Esophagus muscularis mucosa (tissue), 4 donors: ENCODE measurements around the gene LTBR.

ENCODE experiments used
- EP300 ChIP-seq: sonication (generic); formaldehyde crosslinking; IDR thresholded peaks from one replicate; pipeline ENCODE4 v1.6.1; 2017; ENCODE audit warnings: antibody characterized with exemption
- POLR2A ChIP-seq: fragments of 450-650 bp; IDR thresholded peaks from one replicate; pipeline ENCODE4 v1.6.1; 2017; ENCODE audit warnings: antibody characterized with exemption, moderate library complexity, mild to moderate bottlenecking, low read depth
- POLR2AphosphoS5 ChIP-seq, 2 donors: sonication (generic); formaldehyde crosslinking; IDR thresholded peaks; one replicate each; pipeline ENCODE4 v1.6.1; 2017; ENCODE audit warnings: antibody characterized with exemption in 2 of 2
- TF ChIP-seq, protein P1 (sequence below), 3 experiments: fragments of 200-600 bp in 2 of 3; fragments of 450-650 bp in 1 of 3; sonication (generic) in 2 of 3; IDR thresholded peaks; one replicate each; pipeline ENCODE4 v1.5.1; 2017 to 2019; ENCODE audit warnings: antibody characterized with exemption in 3 of 3, mild to moderate bottlenecking in 2 of 3, moderate library complexity in 1 of 3

DNA sequence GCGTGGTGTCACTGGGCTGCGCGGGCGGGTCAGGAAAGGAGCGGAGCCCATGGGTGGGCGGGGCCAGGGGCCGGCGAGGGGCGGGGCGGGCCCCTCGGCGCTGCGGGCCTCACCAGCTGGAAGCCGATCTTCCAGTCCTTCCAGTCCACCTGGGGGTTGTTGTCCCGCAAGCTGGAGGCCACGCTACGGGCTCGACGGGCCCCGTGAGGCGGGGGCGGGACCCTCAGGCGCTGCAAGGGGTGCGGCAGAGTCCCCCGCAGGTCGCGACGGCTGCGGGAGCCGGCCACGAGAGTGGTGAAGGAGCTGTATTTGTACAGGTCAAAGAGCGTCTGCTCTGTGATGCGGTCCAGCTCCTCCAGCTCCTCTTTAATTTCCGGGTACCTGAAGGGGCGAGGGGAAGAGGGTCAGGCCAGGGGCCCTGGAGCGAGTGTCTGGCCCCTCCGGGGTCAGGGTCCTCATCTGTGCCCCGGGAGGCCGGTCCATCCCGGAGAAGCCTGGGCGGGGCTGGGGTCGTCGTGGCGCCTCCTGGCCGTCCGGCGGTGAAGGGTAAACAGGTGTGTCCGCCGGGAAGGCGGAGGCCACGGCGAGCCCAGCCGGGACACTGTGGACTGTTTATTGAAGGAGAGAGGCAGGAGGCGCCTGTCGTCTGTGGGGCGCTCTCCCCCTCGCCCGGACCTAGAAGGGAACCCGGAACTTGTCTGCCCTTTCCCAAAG, 20.5 kb upstream of the LTBR start:
- TF ChIP-seq, protein P1, sequence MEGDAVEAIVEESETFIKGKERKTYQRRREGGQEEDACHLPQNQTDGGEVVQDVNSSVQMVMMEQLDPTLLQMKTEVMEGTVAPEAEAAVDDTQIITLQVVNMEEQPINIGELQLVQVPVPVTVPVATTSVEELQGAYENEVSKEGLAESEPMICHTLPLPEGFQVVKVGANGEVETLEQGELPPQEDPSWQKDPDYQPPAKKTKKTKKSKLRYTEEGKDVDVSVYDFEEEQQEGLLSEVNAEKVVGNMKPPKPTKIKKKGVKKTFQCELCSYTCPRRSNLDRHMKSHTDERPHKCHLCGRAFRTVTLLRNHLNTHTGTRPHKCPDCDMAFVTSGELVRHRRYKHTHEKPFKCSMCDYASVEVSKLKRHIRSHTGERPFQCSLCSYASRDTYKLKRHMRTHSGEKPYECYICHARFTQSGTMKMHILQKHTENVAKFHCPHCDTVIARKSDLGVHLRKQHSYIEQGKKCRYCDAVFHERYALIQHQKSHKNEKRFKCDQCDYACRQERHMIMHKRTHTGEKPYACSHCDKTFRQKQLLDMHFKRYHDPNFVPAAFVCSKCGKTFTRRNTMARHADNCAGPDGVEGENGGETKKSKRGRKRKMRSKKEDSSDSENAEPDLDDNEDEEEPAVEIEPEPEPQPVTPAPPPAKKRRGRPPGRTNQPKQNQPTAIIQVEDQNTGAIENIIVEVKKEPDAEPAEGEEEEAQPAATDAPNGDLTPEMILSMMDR (IDR thresholded peaks at IDR 0.05): peak in 1 of 3 experiments; percentile 17
- no peak for TF ChIP-seq POLR2A
- no peak for TF ChIP-seq EP300
- peak; percentile 71 to 89 for TF ChIP-seq POLR2AphosphoS5 (IDR thresholded peaks at IDR 0.05)
